IMR-90 (cell line): ENCODE data around the gene FAIM. TPM values are rescaled to one million over a fixed set of nuclear protein-coding genes. Genes with fewer than 3 reads are reported as not detected.

Source experiments
- ATAC-seq: fragments of 200-7000 bp; cut with Tn5 transposase; 2 replicates; pipeline ENCODE4 v1.9.1; 2020; ENCODE audit warnings: low read depth, mild to moderate bottlenecking, moderate library complexity
- BruUV-seq: library from RNA; stranded (reverse); fragments of 400-500 nt; replicated peaks from 2 replicates; lab custom pipeline; 2021; lab: Mats Ljungman, UMichigan
- CTCF ChIA-PET: fragments of 300-600 bp; formaldehyde crosslinking; extraction: SDS; loops from one replicate; lab custom pipeline; 2021; ENCODE audit warnings: antibody characterized with exemption; lab: Yijun Ruan, JAX
- POLR2A ChIA-PET: fragments of 300-600 bp; sonication (Branson Sonifier 250); formaldehyde crosslinking; loops from one replicate; lab custom pipeline; 2022; ENCODE audit warnings: antibody characterized with exemption; ENCODE audit not compliant: unreplicated experiment; lab: Charles Lee
- DNase-seq: peaks from one replicate; pipeline ENCODE4 v3.0.0; 2013
- H2AFZ ChIP-seq: replicated peaks from 2 replicates; pipeline ENCODE3; 2013; ENCODE audit warnings: low read length, mild to moderate bottlenecking; ENCODE audit not compliant: poor library complexity
- H2AK5ac ChIP-seq: 2 replicates; pipeline ENCODE4 v1.6.1; 2013; ENCODE audit warnings: low read depth, low read length, inconsistent platforms
- H2AK9ac ChIP-seq: replicated peaks from 2 replicates; pipeline ENCODE3; 2013; ENCODE audit warnings: mild to moderate bottlenecking, low read depth, low read length, moderate library complexity; ENCODE audit not compliant: poor library complexity
- H2BK120ac ChIP-seq: 2 replicates; pipeline ENCODE4 v1.6.1; 2013; ENCODE audit warnings: low read depth, low read length, inconsistent platforms
- H2BK15ac ChIP-seq: 3 replicates; pipeline ENCODE4 v1.6.1; 2013; ENCODE audit warnings: low read depth, low read length, inconsistent platforms
- H2BK20ac ChIP-seq: 2 replicates; pipeline ENCODE4 v1.6.1; 2013; ENCODE audit warnings: low read depth, mild to moderate bottlenecking, inconsistent platforms, low read length, moderate library complexity
- H2BK5ac ChIP-seq: 2 replicates; pipeline ENCODE4 v1.6.1; 2013; ENCODE audit warnings: mild to moderate bottlenecking, low read depth, low read length, inconsistent platforms; ENCODE audit not compliant: poor library complexity, severe bottlenecking
- H3K14ac ChIP-seq: replicated peaks from 2 replicates; pipeline ENCODE4 v1.6.1; 2013; ENCODE audit warnings: low read depth, low read length, inconsistent platforms
- H3K18ac ChIP-seq: 2 replicates; pipeline ENCODE4 v1.6.1; 2013; ENCODE audit warnings: low read depth, low read length, control low read depth
- H3K23ac ChIP-seq: 2 replicates; pipeline ENCODE4 v1.6.1; 2013; ENCODE audit warnings: low read depth, low read length, inconsistent platforms
- H3K27ac ChIP-seq: 2 replicates; pipeline ENCODE4 v1.5.1; 2013; ENCODE audit warnings: mild to moderate bottlenecking, control low read depth, low read length; ENCODE audit not compliant: insufficient read depth
- H3K27me3 ChIP-seq: 2 replicates; pipeline ENCODE4 v1.6.1; 2013; ENCODE audit warnings: low read length; ENCODE audit not compliant: control insufficient read depth, insufficient read depth
- H3K36me3 ChIP-seq: 2 replicates; pipeline ENCODE4 v1.6.1; 2013; ENCODE audit warnings: low read length, mixed read lengths; ENCODE audit not compliant: control insufficient read depth, insufficient read depth
- H3K4ac ChIP-seq: 2 replicates; pipeline ENCODE4 v1.6.1; 2013; ENCODE audit warnings: low read depth, low read length, inconsistent platforms
- H3K4me1 ChIP-seq: 2 replicates; pipeline ENCODE4 v1.6.1; 2013; ENCODE audit warnings: low read length, mixed read lengths; ENCODE audit not compliant: control insufficient read depth, insufficient read depth
- H3K4me2 ChIP-seq: 2 replicates; pipeline ENCODE4 v1.6.1; 2013; ENCODE audit warnings: low read depth, mild to moderate bottlenecking, control low read depth, low read length, moderate library complexity
- H3K4me3 ChIP-seq: 2 replicates; pipeline ENCODE4 v1.5.1; 2013; ENCODE audit warnings: low read depth, mild to moderate bottlenecking, control low read depth, low read length, moderate library complexity; ENCODE audit not compliant: insufficient read depth
- H3K56ac ChIP-seq: 2 replicates; pipeline ENCODE4 v1.6.1; 2013; ENCODE audit warnings: low read length, inconsistent platforms; ENCODE audit not compliant: insufficient read depth; ENCODE audit errors: extremely low read depth
- H3K79me1 ChIP-seq, 2 experiments: 2 replicates each; pipeline ENCODE4 v1.6.1; 2013; ENCODE audit warnings: low read length in 2 of 2, inconsistent platforms in 1 of 2, low read depth in 1 of 2
- H3K9ac ChIP-seq: 2 replicates; pipeline ENCODE4 v1.6.1; 2013; ENCODE audit warnings: low read depth, low read length, control low read depth
- H3K9me1 ChIP-seq: 2 replicates; pipeline ENCODE4 v1.6.1; 2013; ENCODE audit warnings: low read length, inconsistent platforms; ENCODE audit not compliant: insufficient read depth
- H3K9me3 ChIP-seq: 2 replicates; pipeline ENCODE4 v1.6.1; 2013; ENCODE audit warnings: low read length; ENCODE audit not compliant: control insufficient read depth, insufficient read depth
- H4K20me1 ChIP-seq: 2 replicates; pipeline ENCODE4 v1.6.1; 2013; ENCODE audit warnings: low read length, inconsistent platforms; ENCODE audit not compliant: insufficient read depth
- H4K5ac ChIP-seq: 2 replicates; pipeline ENCODE4 v1.6.1; 2013; ENCODE audit warnings: mild to moderate bottlenecking, low read depth, low read length, control low read depth
- H4K8ac ChIP-seq, 2 experiments: 2 replicates each; pipeline ENCODE4 v1.6.1; 2013; ENCODE audit warnings: low read depth in 2 of 2, low read length in 2 of 2, control low read depth in 1 of 2, inconsistent platforms in 1 of 2
- H4K91ac ChIP-seq: 2 replicates; pipeline ENCODE4 v1.6.1; 2013; ENCODE audit warnings: low read depth, low read length, inconsistent platforms; ENCODE audit not compliant: insufficient read depth
- BHLHE40 ChIP-seq: fragments of 150-350 bp; IDR thresholded peaks from 2 replicates; pipeline ENCODE4 v1.6.1; 2016; ENCODE audit warnings: mild to moderate bottlenecking, low read depth, low read length
- CEBPB ChIP-seq: IDR thresholded peaks from 2 replicates; pipeline ENCODE4 v1.6.1; 2012; ENCODE audit warnings: low read depth, low read length, improper control_type of control experiment
- CHD1 ChIP-seq: IDR thresholded peaks from 2 replicates; pipeline ENCODE4 v1.6.1; 2012; ENCODE audit warnings: low read depth, low read length, improper control_type of control experiment
- FOS ChIP-seq: fragments of 150-350 bp; IDR thresholded peaks from 2 replicates; pipeline ENCODE4 v1.6.1; 2016; ENCODE audit warnings: low read depth, low read length
- MAZ ChIP-seq: IDR thresholded peaks from 2 replicates; pipeline ENCODE4 v1.6.1; 2012; ENCODE audit warnings: low read depth, mild to moderate bottlenecking, low read length, improper control_type of control experiment, moderate library complexity, borderline replicate concordance
- MXI1 ChIP-seq: IDR thresholded peaks from 2 replicates; pipeline ENCODE4 v1.6.1; 2012; ENCODE audit warnings: low read depth, mild to moderate bottlenecking, low read length, moderate library complexity, borderline replicate concordance
- NFE2L2 ChIP-seq: fragments of 150-350 bp; IDR thresholded peaks from 2 replicates; pipeline ENCODE4 v1.6.1; 2016; ENCODE audit warnings: low read depth, mild to moderate bottlenecking, low read length
- POLR2A ChIP-seq: IDR thresholded peaks from 2 replicates; pipeline ENCODE4 v1.6.1; 2012; ENCODE audit warnings: mild to moderate bottlenecking, low read depth, low read length
- RAD21 ChIP-seq: IDR thresholded peaks from 2 replicates; pipeline ENCODE4 v1.6.1; 2012; ENCODE audit warnings: low read length, improper control_type of control experiment
- RCOR1 ChIP-seq: IDR thresholded peaks from 2 replicates; pipeline ENCODE4 v1.6.1; 2012; ENCODE audit warnings: mild to moderate bottlenecking, low read length, improper control_type of control experiment; ENCODE audit not compliant: insufficient replicate concordance
- RFX5 ChIP-seq: IDR thresholded peaks from 2 replicates; pipeline ENCODE4 v1.8.0; 2012; ENCODE audit warnings: low read depth, mild to moderate bottlenecking, low read length, moderate library complexity
- SMC3 ChIP-seq: fragments of 150-350 bp; IDR thresholded peaks from 2 replicates; pipeline ENCODE4 v1.6.1; 2016; ENCODE audit warnings: low read depth, mild to moderate bottlenecking, antibody characterized with exemption, low read length, moderate library complexity
- WGBS, 2 experiments: methylation state at CpG; one replicate each; pipeline versions ENCODE4 v1.1.5 to v1.1.7; 2013; ENCODE audit warnings: missing lambda C conversion rate in 2 of 2; ENCODE audit not compliant: insufficient read length in 1 of 2; ENCODE audit errors: extremely low coverage in 2 of 2; 5-methylcytosine and 5-hydroxymethylcytosine counted together
- dilution Hi-C: fragments of 300-500 bp; cut with HindIII; formaldehyde crosslinking; loops from one replicate; pipeline ENCODE4 v1.14.3; 2018; ENCODE audit warnings: low sequenced_read_pairs; ENCODE audit not compliant: unreplicated experiment
- in situ Hi-C: fragments of 300-500 bp; cut with MboI; formaldehyde crosslinking; loops from 3 replicates; pipeline ENCODE4 v1.14.3; 2019; ENCODE audit warnings: low sequenced_read_pairs, inconsistent platforms, mixed read lengths
- intact Hi-C: fragments of 100-400 bp; cut with micrococcal nuclease; formaldehyde crosslinking; loops from 2 replicates; pipeline ENCODE4 v1.10.0; 2022
- polyA plus RNA-seq, 3 experiments: library from polyadenylated mRNA; depleted of rRNA; stranded (reverse); fragments of >200 nt; gene quantifications; 2 replicates each; pipeline ENCODE4 v1.2.3, GENCODE V29; 2012; ENCODE audit warnings: low replicate concordance in 1 of 3
- total RNA-seq: library from RNA; depleted of rRNA; stranded (reverse); fragments of >200 nt; gene quantifications from 2 replicates; pipeline ENCODE4 v1.2.3, GENCODE V29; 2012
- TF ChIP-seq, protein P1 (sequence below): fragments of 150-350 bp; IDR thresholded peaks from 2 replicates; pipeline ENCODE4 v1.6.1; 2016; ENCODE audit warnings: low read depth, mild to moderate bottlenecking, low read length, moderate library complexity, borderline replicate concordance
- TF ChIP-seq, protein P2 (sequence below): conservative IDR thresholded peaks from 2 replicates; pipeline ENCODE4 v1.5.1; 2012; ENCODE audit warnings: mild to moderate bottlenecking, low read depth, low read length, improper control_type of control experiment
- TF ChIP-seq, protein P3 (sequence below): fragments of 150-350 bp; IDR thresholded peaks from 2 replicates; pipeline ENCODE4 v1.6.1; 2017; ENCODE audit warnings: mild to moderate bottlenecking, antibody characterized with exemption, low read length, low read depth

The FAIM gene
- total and polyA plus RNA-seq, 2 of the 4 experiments (the other 2 are of a cell fraction): 2.5 to 3.4 TPM

DNA sequence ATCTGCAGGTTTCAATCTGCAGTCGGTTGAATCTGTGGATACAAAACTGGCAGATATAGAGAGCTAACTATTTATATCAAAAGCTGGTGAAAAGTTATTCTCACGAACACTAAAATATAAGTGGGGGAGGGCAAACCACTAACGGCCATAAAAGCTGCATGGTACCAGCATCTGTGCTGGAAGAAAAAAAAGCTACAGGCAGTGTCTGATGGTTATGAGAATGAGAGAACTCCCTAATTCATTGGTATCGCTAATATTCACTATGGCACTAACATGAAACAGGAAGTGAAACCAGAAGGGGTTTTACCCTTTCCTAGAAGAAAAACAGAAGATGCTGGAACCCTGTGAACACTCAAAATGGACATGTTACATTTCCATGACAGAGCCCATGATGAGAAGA, 30.4 kb upstream of the FAIM start:
- ATAC-seq (no peak), DNase-seq (no peak)
- Histone ChIP-seq H3K4me2 (no peak overlapping the region), H2AK5ac (no peak overlapping the region), H2BK120ac (no peak overlapping the region), H3K9ac (no peak overlapping the region), H4K5ac (no peak overlapping the region), H3K18ac (no peak overlapping the region), H2BK20ac (no peak overlapping the region), H2BK15ac (no peak overlapping the region), H3K9me1 (no peaks in the 10 kb centered on the region; the same call in 1 of the 2 replicates), H3K4ac (no peak overlapping the region), H3K79me1 (peaks cover 8 to 10% of the 10 kb centered on the region in 2 experiments; a peak in 2 of 4 replicates), H3K14ac (no peak overlapping the region), H3K9me3 (peaks cover 4% of the 10 kb centered on the region; the same call in 1 of the 2 replicates), H4K91ac (no peak overlapping the region), H3K4me3 (no peak overlapping the region), H3K56ac (no peak overlapping the region), H3K27me3 (no peaks in the 10 kb centered on the region), H3K23ac (no peak overlapping the region), H4K8ac (no peak overlapping the region), H3K36me3 (no peaks in the 10 kb centered on the region), H2AFZ (no peak overlapping the region), H4K20me1 (no peaks in the 10 kb centered on the region), H3K4me1 (no peaks in the 10 kb centered on the region), H2AK9ac (no peak overlapping the region), H3K27ac (no peak overlapping the region), H2BK5ac (no peak overlapping the region)
- TF ChIP-seq FOS (no peak), MXI1 (no peak), NFE2L2 (no peak), BHLHE40 (no peak), MAZ (no peak), RFX5 (no peak), RCOR1 (no peak), SMC3 (no peak), CHD1 (no peak), POLR2A (no peak), RAD21 (no peak), CEBPB (no peak)
- TF ChIP-seq, protein P1, sequence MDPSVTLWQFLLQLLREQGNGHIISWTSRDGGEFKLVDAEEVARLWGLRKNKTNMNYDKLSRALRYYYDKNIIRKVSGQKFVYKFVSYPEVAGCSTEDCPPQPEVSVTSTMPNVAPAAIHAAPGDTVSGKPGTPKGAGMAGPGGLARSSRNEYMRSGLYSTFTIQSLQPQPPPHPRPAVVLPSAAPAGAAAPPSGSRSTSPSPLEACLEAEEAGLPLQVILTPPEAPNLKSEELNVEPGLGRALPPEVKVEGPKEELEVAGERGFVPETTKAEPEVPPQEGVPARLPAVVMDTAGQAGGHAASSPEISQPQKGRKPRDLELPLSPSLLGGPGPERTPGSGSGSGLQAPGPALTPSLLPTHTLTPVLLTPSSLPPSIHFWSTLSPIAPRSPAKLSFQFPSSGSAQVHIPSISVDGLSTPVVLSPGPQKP: no peak
- TF ChIP-seq, protein P2, sequence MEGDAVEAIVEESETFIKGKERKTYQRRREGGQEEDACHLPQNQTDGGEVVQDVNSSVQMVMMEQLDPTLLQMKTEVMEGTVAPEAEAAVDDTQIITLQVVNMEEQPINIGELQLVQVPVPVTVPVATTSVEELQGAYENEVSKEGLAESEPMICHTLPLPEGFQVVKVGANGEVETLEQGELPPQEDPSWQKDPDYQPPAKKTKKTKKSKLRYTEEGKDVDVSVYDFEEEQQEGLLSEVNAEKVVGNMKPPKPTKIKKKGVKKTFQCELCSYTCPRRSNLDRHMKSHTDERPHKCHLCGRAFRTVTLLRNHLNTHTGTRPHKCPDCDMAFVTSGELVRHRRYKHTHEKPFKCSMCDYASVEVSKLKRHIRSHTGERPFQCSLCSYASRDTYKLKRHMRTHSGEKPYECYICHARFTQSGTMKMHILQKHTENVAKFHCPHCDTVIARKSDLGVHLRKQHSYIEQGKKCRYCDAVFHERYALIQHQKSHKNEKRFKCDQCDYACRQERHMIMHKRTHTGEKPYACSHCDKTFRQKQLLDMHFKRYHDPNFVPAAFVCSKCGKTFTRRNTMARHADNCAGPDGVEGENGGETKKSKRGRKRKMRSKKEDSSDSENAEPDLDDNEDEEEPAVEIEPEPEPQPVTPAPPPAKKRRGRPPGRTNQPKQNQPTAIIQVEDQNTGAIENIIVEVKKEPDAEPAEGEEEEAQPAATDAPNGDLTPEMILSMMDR: no peak
- TF ChIP-seq, protein P3, sequence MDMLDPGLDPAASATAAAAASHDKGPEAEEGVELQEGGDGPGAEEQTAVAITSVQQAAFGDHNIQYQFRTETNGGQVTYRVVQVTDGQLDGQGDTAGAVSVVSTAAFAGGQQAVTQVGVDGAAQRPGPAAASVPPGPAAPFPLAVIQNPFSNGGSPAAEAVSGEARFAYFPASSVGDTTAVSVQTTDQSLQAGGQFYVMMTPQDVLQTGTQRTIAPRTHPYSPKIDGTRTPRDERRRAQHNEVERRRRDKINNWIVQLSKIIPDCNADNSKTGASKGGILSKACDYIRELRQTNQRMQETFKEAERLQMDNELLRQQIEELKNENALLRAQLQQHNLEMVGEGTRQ: no peak
- in situ Hi-C loops: loop anchor here (25.0 kb wide), 1 partner anchor 759 kb away; the partner anchor contains the start of gene MRPS22
- ChIA-PET POLR2A (no interaction called here), CTCF (no interaction called here)
- no CpG with 5 or more reads among the region's 4 CpGs for WGBS, 2 experiments
- dilution Hi-C loops: no loop called here
- BruUV-seq: no TSS peak
- intact Hi-C loops: no loop called here
